GM19372 (cell line): ENCODE measurements around the gene MAPK6.
"Not testable (repeated sequence)": the region's sequence is repeated elsewhere in the genome, so short reads cannot be mapped to it uniquely, and the experiment has no call there.

Experiments used
- ATAC-seq: cut with Tn5 transposase; IDR thresholded peaks from one replicate; pipeline ENCODE4 v1.9.1; 2021; ENCODE audit warnings: mild to moderate bottlenecking, low read depth, moderate library complexity; ENCODE audit not compliant: unreplicated experiment

Gene MAPK6

GRCh38 chr15:52042051-52042851, 23.2 kb downstream of the MAPK6 start:
- no peak for ATAC-seq

- not testable (repeated sequence) for ATAC-seq
These were observed 26.8 kb downstream of the MAPK6 start for GRCh38 chr15:52045795-52046298.

- not testable (repeated sequence) for ATAC-seq
These were observed 27.5 kb downstream of the MAPK6 start for GRCh38 chr15:52046552-52046951.

GRCh38 chr15:52050416-52050815, 31.4 kb downstream of the MAPK6 start:
- ATAC-seq: no peak

GRCh38 chr15:52052066-52052935, 33.3 kb downstream of the MAPK6 start:
- no peak for ATAC-seq

GRCh38 chr15:52054381-52054780, 35.4 kb downstream of the MAPK6 start:
- ATAC-seq: no peak

- ATAC-seq: not testable (repeated sequence)
These were observed 35.8 kb downstream of the MAPK6 start for GRCh38 chr15:52054858-52055257.

- ATAC-seq: no peak
These were observed 37.0 kb downstream of the MAPK6 start for GRCh38 chr15:52056001-52056400.

GRCh38 chr15:52056496-52056895, 37.5 kb downstream of the MAPK6 start:
- ATAC-seq: no peak

GRCh38 chr15:52057996-52058395, 39.0 kb downstream of the MAPK6 start:
- no peak for ATAC-seq

- no peak for ATAC-seq
These were observed 41.5 kb downstream of the MAPK6 start for GRCh38 chr15:52060501-52060900.

- ATAC-seq: no peak
These were observed 48.0 kb downstream of the MAPK6 start for GRCh38 chr15:52066842-52067544.

- ATAC-seq: no peak
These were observed 48.5 kb downstream of the MAPK6 start for GRCh38 chr15:52067545-52067926.

- no peak for ATAC-seq
These were observed 49.1 kb downstream of the MAPK6 start for GRCh38 chr15:52068004-52068615.

GRCh38 chr15:52069559-52069958, 50.5 kb downstream of the MAPK6 start:
- no peak for ATAC-seq

- ATAC-seq: no peak
These were observed 52.6 kb downstream of the MAPK6 start for GRCh38 chr15:52071570-52071969.

GRCh38 chr15:52076889-52077781, 58.1 kb downstream of the MAPK6 start:
- ATAC-seq: no peak

GRCh38 chr15:52078197-52078875, 59.3 kb downstream of the MAPK6 start:
- ATAC-seq: no peak
